Neutrophil (primary cell): ENCODE results near the gene VMO1.

Experiments used
- H3K27ac ChIP-seq: fragments of 200-600 bp; sonication (generic); 2 replicates; pipeline ENCODE4 v1.5.1; 2016; ENCODE audit warnings: mild to moderate bottlenecking, moderate library complexity
- H3K27me3 ChIP-seq: fragments of 200-600 bp; sonication (generic); 2 replicates; pipeline ENCODE4 v1.6.0; 2016; ENCODE audit warnings: mild to moderate bottlenecking
- H3K36me3 ChIP-seq: fragments of 200-600 bp; sonication (generic); 2 replicates; pipeline ENCODE4 v1.5.1; 2017
- H3K4me1 ChIP-seq, 2 experiments: fragments of 200-600 bp in 1 of 2; sonication (generic) in 1 of 2; 1 replicate in 1 of 2; 2 replicates in 1 of 2; pipeline versions ENCODE4 v1.5.1 to v1.6.1; 2013 to 2016; ENCODE audit warnings: low read depth in 1 of 2, low read length in 1 of 2, mild to moderate bottlenecking in 1 of 2, moderate library complexity in 1 of 2; ENCODE audit not compliant: control insufficient read depth in 1 of 2, insufficient read depth in 1 of 2
- H3K4me3 ChIP-seq, 2 experiments: fragments of 200-600 bp in 1 of 2; sonication (generic) in 1 of 2; 1 replicate in 1 of 2; 2 replicates in 1 of 2; pipeline ENCODE4 v1.5.1; 2013 to 2016; ENCODE audit warnings: low read depth in 1 of 2, low read length in 1 of 2, mild to moderate bottlenecking in 1 of 2, moderate library complexity in 1 of 2
- H3K9me3 ChIP-seq: fragments of 200-600 bp; sonication (generic); 2 replicates; pipeline ENCODE4 v1.5.1; 2016
- TF ChIP-seq, protein P1 (sequence below): fragments of 200-600 bp; sonication (generic); IDR thresholded peaks from 2 replicates; pipeline ENCODE4 v1.5.1; 2016; ENCODE audit warnings: antibody characterized with exemption

The VMO1 gene

DNA sequence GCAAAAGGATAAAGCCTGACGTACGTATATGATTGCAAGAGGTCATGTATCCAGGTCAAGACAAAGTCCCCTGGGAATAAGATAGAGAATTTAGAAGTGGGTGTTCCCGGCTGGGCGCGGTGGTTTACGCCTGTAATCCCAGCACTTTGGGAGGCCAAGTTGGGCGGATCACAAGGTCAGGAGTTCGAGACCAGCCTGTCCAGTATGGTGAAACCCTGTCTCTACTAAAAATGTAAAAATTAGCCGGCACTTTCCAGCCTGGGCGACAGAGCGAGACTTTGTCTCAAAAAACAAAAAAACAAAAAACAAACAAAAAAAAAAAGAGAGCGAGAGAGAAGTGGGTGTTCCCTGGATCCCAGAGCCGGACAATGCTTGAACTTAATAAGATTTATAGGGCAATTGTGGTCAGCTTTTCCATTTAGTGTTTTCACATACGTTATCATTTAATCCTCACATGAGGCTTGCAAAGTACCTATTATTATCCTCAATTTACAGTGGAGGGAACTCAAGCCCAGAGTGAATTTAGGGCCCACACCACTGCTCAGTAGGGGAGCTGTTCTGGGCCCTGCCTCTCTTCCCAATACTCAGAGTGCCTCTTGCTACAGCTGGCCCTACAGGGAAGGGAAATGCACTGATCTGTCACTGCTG, 2.1 kb upstream of the VMO1 start:
- Histone ChIP-seq H3K27ac (no peak overlapping the region), H3K4me3 (no peak overlapping the region), H3K27me3 (peaks cover 96% of the 10 kb centered on the region), H3K9me3 (no peaks in the 10 kb centered on the region), H3K4me1 (peaks cover 24 to 34% of the 10 kb centered on the region in 2 experiments), H3K36me3 (no peaks in the 10 kb centered on the region)
- TF ChIP-seq, protein P1, sequence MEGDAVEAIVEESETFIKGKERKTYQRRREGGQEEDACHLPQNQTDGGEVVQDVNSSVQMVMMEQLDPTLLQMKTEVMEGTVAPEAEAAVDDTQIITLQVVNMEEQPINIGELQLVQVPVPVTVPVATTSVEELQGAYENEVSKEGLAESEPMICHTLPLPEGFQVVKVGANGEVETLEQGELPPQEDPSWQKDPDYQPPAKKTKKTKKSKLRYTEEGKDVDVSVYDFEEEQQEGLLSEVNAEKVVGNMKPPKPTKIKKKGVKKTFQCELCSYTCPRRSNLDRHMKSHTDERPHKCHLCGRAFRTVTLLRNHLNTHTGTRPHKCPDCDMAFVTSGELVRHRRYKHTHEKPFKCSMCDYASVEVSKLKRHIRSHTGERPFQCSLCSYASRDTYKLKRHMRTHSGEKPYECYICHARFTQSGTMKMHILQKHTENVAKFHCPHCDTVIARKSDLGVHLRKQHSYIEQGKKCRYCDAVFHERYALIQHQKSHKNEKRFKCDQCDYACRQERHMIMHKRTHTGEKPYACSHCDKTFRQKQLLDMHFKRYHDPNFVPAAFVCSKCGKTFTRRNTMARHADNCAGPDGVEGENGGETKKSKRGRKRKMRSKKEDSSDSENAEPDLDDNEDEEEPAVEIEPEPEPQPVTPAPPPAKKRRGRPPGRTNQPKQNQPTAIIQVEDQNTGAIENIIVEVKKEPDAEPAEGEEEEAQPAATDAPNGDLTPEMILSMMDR = no peak

DNA sequence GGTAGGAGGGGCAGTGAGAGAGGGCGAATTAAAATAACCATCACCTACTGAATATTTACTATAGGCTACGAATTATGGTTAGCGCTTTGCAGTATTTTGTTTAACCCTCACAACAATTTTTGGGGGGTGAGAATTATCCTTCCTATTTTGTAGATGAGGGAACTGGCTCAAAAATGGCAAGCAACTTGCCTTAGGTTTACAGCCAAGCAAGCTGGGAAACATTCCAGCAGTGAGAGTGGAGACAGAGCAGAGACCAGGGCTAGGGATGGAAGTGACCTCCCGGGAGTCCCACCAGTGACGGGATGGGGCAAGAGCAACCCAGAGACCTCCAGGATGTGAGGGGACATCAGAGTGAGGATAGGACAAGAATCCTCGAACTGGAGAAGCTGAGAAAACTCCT, 352 bp upstream of the VMO1 start:
- Histone ChIP-seq H3K27me3 (peaks cover 96% of the 10 kb centered on the region), H3K9me3 (no peaks in the 10 kb centered on the region), H3K27ac (no peak overlapping the region), H3K4me3 (no peak overlapping the region), H3K36me3 (no peaks in the 10 kb centered on the region), H3K4me1 (peaks cover 24 to 34% of the 10 kb centered on the region in 2 experiments)
- TF ChIP-seq, protein P1 = no peak

DNA sequence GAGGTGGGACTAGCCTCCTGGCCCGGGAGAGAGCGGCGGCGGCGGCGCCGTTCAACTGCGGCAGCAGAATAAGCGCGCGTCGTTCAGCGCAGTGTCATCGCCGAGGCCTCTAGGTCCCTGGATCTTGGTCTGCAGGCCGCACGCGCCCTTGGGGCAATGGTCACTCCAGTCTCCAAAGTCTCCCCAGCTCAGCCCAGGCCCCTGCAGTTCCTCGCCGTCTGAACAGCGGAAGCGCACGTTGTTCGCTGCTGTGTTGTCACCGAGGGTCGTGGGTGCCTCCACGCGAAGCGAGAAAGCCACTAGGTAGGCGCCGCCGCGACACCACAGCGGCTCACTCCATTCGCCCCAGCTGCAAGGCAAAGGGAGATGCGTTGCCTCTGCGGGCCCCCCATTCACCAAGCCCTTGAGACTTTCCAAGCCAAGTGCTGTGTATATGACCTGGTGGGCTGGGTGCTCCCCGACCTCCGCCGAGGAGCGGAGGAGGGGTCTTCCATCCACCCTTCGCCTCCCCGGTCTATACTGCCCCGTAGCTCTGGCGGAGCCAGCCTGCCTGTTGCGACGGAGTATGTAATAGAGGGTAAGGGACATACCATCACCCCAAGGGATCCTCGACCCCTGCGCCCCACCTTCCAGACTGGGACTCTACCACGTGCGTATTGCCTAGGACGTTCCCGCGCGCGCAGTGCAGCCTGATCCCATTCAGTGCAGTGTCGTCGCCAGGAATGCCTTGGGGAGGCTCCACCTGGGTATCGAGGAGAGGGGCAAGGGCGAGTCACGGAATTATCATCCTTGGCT, 656 bp downstream of the VMO1 start:
- no peak overlapping the region for H3K27ac ChIP-seq
- H3K27me3 ChIP-seq = peaks cover 96% of the 10 kb centered on the region
- peaks cover 19 to 32% of the 10 kb centered on the region in 2 experiments for H3K4me1 ChIP-seq
- H3K4me3 ChIP-seq = no peak overlapping the region
- H3K9me3 ChIP-seq = no peaks in the 10 kb centered on the region
- no peaks in the 10 kb centered on the region for H3K36me3 ChIP-seq
- TF ChIP-seq, protein P1 = no peak

DNA sequence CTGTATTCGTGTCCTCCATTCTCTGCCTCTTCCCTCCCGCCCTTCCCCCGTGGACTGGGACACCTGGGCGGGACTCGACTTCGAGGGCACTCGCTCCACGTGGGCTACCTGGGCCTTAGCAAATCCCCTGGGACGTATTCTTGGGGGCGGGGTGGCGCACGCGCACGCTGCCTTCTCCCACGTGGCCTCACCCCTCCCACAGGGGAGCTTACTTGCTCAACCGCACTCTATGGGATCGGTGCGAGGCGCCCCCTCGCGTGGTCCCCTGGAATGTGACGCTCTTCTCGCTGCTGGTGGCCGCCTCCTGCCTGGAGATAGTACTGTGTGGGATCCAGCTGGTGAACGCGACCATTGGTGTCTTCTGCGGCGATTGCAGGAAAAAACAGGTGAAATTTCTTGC, 3.5 kb downstream of the VMO1 start:
- H3K4me3 ChIP-seq = no peak overlapping the region
- no peaks in the 10 kb centered on the region for H3K36me3 ChIP-seq
- TF ChIP-seq, protein P1 = peak; percentile 17
- peaks cover 99% of the 10 kb centered on the region for H3K27me3 ChIP-seq
- H3K27ac ChIP-seq = no peak overlapping the region
- H3K9me3 ChIP-seq = no peaks in the 10 kb centered on the region
- peaks cover 3 to 13% of the 10 kb centered on the region in 2 experiments for H3K4me1 ChIP-seq

DNA sequence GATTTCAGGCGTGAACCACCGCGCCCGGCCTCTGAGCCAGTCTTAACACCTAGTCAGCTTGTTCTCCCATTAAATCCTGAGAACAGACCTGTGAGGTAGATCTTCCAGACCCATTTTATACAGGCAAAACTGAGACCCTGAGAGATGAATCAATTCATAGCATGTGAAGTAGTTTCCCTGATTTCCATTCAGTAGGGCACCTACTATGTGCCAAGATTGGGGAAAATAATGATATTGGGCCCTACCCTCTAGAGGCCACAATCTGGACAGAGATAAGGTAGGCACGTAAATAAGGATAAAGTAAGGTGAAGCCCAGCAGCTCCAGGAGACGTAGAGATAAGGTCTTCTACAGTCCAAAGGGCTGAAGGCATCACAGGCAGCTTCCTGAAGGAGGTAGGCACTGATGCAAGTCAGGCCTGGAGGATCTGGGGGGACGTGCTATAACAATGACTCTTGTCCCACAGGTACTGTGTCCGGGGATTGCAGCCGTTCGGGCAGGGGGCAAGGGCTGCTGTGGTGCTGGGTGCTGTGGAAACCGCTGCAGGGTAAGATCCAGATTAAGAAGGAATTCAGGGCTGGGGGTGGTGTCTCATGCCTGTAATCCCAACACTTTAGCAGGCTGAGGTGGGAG, 5.7 kb downstream of the VMO1 start:
- Histone ChIP-seq H3K27me3 (peaks cover 88% of the 10 kb centered on the region), H3K4me3 (no peak overlapping the region), H3K9me3 (no peaks in the 10 kb centered on the region), H3K27ac (no peak overlapping the region), H3K4me1 (peaks cover 0 to 3% of the 10 kb centered on the region in 2 experiments), H3K36me3 (no peaks in the 10 kb centered on the region)
- TF ChIP-seq, protein P1 = no peak
